Hippocampal formation (tissue), 2 donors: Measurements from ENCODE around the gene ACE2.

Experiments
- DNase-seq, 2 donors: peaks; one replicate each; lab custom pipeline; 2025; lab: John Stamatoyannopoulos, UW

The ACE2 gene

DNA sequence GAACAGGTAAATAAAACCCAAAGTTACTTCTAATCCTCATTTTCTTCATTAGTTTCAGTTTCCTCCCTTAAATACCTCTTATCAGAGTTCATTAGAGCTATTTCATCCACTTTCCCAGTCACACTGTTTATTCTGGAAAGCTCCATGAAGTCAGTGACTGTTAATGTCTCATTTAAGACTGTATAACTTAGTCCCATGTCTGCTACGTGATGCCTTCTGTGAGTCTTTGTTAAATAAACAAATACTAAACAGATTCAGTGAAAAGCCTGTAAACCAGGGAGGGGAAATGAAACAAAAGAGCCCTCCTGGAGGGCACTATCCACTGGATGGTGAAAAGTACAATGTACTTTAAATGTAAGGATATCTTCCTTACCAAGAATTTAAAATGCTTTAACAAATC lies 24.7 kb downstream of the ACE2 start:
- no peak for DNase-seq

DNA sequence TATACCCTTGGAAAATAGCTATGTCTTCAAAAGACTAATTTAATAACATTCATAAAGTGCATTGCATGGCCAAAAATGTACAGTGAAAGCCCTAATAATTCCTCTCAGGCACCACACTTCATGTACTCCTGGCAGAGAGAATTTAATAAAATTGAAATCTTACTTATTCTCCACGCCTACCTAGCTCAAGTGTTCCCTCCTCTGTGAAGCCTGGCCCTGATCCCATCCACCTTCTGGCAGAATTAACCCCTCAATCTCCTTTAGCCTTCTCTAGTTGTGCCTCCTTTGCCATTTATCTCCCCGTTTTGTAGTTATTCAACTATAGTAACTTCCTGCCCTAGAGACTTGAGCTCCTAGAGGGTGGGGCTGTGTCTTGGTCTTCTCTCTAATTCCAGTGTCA lies 26.7 kb downstream of the ACE2 start:
- no peak for DNase-seq

DNA sequence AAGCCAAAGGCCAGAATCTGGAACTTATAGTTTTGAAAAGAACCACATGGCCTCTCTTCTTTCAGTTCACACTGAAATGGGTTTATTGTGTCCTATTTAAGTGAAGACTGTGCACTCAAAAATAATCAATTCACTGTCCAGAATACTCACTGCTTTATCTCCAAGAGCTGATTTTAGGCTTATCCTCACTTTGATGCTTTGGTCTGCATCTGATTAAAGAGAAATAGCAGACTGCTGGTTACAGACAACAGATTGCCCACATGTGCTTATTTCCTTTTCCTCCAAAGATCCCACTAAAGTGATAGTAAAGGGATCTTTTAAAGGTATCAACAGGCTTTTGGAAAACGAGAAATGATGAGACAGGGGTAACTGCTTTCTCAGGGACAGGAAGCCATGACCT lies 30.6 kb downstream of the ACE2 start:
- no peak for DNase-seq

DNA sequence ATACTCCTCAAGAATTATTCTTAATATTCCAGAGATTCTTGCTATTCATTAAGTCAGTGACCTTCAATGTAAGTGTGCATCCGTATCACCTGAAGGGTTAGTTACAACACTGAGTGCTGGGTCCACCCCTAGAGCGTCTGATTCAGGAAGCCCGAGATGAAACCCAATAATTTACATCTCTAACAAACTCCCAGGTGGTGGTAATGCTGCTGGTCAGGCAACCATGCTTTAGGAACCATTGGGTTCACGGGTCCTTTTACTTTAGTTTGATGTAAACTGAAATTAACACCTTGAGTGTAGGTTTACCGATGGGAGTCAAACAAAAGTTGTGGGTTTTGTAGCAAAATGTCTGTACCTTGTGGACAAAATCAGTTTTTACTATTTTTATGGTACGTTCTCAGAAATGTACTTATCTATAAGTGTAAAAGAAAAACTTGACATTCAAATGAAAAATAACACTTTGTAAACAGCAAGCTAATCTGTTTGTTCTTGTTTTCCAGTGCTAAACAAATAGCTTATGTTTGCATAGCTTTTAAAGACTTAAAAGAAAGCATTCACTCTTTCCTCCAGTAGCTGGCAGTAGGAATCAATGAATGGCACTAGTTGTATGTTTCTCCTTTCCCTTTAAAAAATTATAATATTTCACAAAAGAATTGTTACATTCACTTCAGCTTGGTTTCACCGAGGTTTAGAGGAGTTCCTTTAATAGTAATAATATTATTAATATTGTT lies 32.7 kb downstream of the ACE2 start:
- peak in 1 of 2 donors; percentile 1 for DNase-seq

DNA sequence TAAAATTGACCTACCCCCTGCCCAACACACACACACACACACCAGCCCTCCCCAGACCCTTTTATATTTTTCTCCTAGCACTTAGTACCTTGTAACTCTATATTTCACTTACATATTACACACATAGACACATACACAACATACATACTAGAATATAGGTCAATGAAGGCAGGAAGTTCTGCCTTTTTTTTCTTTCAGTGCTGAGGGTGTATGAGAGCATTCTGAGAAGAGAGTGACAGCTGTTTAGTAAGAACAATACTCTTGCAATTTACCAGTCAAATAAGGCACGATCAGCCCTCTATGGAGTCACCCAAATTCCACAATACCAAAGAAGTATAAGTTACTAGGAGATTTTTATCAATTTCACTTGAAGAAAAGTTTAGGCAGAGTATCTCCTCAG lies 33.5 kb downstream of the ACE2 start:
- no peak for DNase-seq

DNA sequence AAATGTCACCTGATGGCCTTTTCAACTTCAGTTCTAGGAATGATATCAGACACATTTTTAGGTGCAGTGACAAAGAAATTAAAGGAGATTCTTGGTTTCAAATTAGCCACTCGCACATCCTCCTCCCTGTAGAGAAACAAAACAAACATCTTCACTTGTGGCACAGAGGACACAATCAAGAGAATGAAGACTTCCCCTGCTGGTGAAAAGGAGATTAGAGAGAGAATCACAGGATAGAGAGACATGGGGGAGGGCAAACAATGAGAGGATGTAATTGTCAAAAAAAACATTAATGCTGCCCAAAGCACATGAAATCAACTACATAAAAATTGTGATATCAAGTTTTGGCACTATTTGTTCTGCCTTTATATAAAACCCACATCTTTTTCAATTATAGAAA lies 34.5 kb downstream of the ACE2 start:
- DNase-seq, result no peak

DNA sequence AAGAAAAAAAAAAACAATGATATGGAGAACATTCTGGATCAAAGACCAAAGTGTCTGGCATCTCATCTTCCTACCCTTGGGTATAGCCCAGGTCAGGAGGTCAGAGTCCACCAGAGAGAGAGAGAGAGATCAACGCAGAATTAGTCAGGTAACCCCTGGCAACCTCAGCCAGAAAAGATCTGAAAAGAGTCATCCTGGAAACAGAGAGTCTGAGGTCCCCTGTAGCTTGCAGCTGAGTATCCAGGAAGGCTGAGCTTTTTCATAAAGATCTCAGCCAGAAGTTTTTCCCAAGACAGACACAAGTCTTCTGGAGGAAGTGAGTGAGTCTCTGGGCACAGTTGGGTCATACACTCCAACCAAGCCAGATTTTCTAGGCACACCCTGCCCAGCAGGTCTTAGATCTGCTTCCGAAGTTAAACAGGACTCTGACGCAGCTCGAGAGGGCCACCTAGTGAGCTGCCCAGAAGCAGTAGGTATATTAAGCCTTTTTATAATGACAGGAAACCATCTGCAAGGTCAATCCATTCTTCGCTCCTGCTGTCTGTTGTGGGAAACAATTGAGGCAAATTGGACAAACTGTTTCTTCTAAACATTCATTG lies 35.7 kb downstream of the ACE2 start:
- DNase-seq, result peak; percentile 15 to 43

DNA sequence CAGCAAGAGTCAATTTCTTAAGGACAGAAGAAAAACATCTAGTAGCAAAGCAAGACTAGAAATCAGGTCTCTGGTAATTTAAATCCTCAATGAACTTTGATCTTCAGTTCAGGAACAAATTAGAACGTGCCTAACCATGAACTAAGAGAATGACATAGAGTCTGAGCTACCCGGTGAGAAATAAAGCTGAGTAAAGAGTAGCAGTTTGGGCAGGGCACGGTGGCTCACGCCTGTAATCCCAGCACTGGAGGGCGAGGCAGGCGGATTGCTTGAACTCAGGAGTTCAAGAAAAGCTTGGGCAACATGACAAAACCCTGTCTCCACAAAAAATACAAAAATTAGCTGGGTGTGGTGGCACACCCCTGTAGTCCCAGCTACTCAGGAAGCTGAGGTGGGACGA lies 37.7 kb downstream of the ACE2 start:
- no peak for DNase-seq

DNA sequence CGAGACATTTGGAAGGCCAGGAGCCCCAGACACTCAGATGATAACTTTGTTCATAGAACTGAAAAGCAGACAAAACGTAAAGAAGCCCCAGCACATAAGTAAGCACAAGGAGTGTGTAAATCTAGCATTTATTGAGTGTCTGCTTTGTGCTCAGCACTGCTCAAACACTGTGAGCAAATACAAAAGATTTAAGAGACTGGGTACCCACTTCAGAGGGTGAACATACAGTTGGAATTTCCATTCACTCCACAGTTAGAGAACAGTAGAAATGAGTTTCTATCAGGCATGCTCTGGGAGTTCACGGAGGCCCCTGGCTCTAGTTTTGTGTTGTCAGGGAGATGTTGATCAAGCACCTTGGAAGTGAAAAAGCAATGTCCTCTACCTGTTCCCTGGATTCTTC lies 39.8 kb downstream of the ACE2 start:
- DNase-seq, result no peak

DNA sequence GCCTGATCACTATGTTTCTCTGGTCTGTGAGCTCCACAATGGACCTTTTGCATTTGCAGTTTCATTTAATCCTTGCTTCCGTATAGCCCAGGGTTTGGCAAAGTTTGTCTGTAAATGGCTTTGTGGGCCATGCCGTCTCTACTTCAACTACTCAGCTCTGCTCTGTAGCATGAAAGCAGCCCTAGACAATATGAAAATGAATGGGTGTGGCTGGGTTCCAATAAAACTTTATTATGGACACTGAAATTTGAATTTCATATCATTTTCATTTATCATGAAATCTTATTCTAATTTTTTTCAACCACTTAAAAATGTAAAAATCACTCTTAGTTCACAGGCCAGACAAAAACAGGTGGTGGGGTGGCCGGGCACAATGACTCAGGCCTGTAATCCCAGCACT lies 41.5 kb downstream of the ACE2 start:
- DNase-seq, result no peak

DNA sequence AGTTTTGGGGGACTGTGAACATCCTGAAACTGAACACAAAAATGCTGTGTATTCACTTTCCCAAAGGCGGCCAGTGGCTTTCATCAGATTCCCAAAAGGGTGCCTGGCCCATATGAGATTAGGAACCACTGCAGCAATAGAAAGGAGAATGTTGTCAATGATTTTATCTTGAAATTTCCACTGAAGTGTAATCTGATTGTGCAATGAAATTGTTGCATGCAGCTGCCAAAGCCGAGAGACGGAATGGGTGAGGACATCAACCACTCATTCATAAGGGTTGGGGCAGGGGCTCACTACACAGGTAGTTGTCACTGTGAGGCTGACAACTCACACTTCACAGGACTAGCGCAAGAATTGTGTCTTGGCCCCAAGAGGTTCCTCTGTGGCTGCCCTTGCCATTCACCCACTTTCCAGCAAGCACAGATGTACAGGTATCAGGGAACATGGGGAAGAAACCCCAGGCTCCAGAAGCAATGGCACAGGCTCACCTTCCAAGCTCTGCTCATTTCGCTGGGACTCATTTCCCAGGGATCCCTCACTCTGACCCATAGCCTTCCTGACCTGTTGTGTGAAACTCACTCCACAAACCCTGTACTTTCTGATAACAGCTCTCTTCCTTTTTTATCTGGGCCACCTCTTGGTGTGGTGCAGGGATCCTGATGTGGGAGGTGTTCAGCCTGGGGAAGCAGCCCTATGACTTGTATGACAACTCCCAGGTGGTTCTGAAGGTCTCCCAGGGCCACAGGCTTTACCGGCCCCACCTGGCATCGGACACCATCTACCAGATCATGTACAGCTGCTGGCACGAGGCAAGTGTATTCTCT lies 51.4 kb downstream of the ACE2 start:
- no peak for DNase-seq

DNA sequence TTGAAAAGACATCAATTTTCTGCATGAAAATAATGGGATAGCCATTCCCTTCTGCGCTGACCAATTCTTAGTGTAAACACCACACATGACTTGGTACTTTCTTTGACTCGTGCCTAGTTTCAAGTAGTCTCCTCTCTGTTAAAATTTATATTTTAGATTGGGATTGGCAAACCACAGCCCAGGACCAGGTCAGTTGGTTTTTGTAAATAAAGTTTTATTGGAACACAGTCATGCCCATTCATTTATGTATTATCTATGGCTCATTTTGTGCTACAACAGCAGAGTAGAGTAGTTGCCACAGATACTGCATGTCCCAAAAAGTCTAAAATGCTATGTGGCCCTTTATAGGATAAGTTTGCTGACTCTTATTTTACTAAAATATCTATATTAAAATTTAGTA lies 53.4 kb downstream of the ACE2 start:
- DNase-seq, result no peak

DNA sequence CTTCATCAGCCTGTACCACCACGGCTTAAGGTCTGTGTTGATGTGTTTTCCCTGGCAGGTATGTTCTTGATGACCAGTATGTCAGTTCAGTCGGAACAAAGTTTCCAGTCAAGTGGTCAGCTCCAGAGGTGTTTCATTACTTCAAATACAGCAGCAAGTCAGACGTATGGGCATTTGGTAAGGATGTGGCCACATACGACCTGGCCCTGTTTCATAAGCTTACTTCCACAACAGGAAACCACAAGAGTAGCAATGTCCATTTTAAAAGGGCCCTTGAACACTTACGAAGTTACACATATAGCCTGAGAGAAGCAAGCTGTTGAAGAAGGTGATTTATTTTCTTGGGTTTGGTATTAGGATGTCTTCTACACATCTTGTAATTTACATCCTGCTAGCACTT lies 54.0 kb downstream of the ACE2 start:
- DNase-seq, result no peak

DNA sequence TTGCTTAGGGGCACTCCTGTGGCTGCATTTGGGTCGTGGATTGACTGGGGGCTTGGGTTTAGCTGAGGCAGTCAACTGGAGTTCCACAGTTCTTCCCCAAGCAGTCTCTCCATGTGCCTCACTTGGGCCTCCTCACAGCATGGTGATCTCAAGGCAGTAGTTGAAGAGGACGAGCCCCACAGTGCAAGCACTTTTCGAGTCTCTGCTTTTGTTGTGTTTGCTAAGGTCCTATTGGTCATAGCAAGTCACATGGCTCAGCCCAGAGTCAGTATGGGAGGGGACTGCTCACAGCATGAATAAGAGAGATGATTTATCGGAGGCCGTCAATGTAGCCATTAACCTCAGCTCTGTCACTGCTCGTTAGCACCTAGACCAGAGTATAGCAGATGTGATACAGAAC lies 70.4 kb downstream of the ACE2 start:
- DNase-seq, result no peak

DNA sequence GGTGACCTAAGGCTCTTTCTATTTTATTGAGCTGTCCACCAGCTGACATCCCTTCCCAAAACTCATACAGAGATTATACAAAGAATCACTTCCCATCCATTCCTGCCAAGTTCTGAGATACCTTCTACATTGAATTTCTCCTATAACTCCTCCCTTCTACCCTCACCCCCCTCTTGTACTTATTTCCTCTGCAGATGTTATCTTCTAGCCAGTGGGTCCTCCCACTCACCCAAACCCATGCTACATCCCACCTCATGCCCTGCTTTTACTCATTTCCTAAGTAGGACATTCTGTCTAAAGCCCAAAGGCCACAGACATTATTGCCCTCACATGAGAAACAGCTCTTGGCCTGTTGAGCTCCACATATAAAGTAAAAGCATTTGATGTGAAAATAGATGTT lies 71.6 kb downstream of the ACE2 start:
- no peak for DNase-seq

DNA sequence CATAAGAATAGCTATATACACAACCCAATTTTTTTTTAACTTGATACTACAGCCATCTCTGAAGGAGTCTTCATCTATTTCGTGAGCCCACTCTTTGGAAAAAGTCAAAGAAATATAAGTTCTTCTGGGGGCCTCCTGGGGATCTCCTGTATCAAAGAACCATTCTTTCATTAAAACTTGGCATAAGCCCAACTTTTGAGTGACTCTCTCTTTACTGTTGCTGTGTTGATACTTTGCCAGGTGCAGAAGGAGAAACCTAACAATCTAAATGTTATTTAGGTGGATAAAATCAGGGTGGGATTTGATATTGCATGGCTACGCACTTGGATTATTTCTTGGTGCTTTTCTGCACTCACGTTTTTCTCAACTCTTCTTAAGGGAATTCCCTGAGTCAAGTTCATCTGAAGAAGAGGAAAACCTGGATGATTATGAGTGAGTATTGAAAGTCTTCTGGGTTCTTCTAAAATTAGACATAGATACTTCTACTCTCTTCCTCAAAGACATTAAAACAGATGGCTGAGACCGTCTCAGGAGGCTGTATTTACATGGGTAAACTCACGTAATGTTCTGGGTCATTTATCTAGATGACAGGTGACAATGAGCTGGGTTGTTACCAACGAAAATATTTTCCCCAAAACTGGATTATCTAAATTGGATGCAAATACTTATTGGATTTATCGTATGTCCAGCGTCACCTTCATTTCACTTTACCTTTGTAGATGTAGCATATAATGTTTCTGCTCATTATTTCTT lies 74.9 kb downstream of the ACE2 start:
- no peak for DNase-seq

DNA sequence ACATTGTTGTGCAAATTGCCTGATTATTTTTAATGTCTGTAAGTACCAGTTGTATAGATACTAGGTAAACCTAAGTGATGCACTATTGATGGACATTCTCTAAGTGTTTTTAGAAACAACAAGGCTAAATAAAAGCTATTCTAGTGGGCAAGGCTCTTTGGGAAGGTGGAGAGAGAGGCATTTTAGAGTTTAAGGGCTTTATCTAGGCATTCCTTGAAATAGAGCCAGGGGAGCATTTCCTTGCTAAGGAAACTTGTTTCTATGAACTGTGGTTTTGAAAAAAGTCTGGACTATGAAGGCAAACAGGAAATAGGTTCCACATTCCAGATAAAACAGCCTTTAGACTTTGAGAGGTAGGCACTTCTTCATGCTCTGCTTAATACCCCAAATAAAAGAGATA lies 76.3 kb downstream of the ACE2 start:
- DNase-seq, result no peak

DNA sequence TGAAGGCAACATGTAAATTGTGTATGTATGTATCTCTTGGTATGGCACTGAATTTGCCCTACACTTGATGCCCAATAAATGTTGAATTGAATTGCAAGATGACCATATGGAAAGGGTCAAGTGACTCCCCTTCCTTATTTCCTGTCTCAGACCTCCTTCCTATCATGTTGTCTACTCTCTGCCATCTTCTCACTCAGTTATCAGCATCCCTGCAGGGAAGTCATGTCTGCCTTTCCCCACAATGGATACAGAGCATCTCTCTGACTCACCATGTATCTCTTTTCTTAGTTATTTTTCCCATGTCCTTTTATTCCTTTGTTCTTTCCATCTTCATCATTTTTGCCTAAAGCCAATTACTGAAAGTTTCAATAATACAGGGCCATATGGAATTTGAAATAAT lies 77.7 kb downstream of the ACE2 start:
- DNase-seq, result no peak

DNA sequence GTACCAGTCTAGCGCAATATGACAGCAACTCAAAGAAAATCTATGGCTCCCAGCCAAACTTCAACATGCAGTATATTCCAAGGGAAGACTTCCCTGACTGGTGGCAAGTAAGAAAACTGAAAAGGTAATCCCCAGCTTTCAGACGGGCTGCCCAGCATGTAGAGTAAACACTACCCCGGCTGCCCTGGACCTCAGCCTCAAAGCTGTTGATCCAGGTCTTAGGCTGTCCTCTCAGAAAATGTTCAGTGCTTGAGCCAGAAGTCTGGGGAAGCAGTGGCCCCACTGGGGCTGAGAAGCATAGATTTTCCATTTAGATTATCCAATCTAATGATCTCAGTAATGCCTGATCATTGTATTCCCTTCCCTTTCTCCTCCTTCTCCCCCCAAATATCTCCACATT lies 78.3 kb downstream of the ACE2 start:
- DNase-seq, result no peak

DNA sequence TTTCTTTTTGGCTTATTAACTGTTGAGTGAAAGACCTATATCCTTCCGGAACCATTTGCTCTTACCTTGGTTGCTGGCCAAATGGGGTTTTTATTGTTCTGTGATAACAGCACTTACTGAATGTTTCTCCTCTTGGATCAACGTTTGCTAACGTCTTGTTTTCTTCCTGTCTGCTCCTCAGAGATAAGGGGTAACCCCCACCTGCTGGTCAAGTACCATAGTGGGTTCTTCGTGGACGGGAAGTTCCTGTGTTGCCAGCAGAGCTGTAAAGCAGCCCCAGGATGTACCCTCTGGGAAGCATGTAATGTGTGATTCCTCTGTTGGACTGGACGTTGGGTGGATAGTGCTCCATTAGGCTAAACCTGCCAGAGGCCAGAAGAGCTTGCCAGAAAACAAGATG lies 84.8 kb downstream of the ACE2 start:
- DNase-seq, result no peak

DNA sequence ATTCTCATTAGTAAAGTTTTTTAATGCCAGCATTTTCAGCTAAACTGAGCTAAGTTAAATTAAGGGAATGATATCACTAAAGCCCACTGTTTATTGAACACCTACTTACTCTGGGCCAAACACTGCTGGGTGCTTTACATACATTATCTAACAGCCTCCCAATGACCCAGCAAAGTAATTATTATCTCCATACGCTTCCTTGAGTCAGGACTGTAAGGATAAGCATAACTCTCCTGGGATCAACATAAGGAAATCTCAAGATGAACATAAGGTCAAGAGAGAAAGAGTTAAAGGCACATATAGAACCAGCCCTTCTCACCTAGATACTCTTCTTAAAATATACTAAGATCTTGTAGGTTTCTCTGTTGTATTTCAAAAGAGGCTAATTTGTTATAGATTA lies 86.5 kb downstream of the ACE2 start:
- DNase-seq, result no peak

DNA sequence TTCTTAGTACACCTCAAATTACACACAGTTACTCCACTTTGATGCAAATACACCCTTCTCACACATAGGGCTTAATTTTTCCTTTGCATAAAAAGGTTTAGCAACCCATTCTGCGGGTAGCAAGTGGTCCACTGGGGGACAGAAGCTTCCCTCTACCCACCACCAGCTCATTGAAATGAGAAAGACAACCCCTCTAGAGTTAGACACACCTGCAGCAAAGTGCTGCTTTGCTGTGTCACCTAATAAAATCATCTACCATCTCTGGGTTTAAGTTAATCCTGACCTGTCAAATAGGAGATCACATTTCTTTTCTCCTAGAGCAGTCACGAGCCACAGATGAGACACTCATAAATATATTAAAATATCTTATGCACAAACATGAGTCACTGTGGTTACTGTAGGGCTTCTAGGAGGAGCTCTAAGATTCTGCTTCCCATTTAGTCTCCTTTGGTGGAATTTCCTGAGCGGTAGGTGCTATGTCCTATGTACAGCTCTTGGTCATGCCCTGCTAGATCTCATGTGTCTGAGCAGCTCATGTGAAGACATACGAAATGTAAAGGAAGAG lies 88.3 kb downstream of the ACE2 start:
- no peak for DNase-seq
